Mesothelial cell of epicardium (in vitro differentiated cells): ENCODE data around the gene PNPLA7. TPM values are rescaled to one million over a fixed set of nuclear protein-coding genes. Genes with fewer than 3 reads are reported as not detected.
"Not testable (repeated sequence)": the region's sequence is repeated elsewhere in the genome, so short reads cannot be mapped to it uniquely, and the experiment has no call there.

Source experiments
- DNase-seq, 2 experiments: peaks; one replicate each; pipeline ENCODE4 v3.0.0; 2021; ENCODE audit warnings: low spot score in 2 of 2; ENCODE audit not compliant: unreplicated experiment in 2 of 2
- H3K27ac Mint-ChIP-seq: 2 replicates; pipeline ENCODE4 v1.8.0; 2021; ENCODE audit warnings: mixed read lengths
- H3K27me3 Mint-ChIP-seq: 2 replicates; pipeline ENCODE4 v1.8.0; 2021; ENCODE audit warnings: low read depth, mixed read lengths
- H3K36me3 Mint-ChIP-seq: 2 replicates; pipeline ENCODE4 v1.8.0; 2021; ENCODE audit warnings: mixed read lengths
- H3K4me1 Mint-ChIP-seq: 2 replicates; pipeline ENCODE4 v1.8.0; 2021; ENCODE audit warnings: mixed read lengths
- H3K4me3 Mint-ChIP-seq: 2 replicates; pipeline ENCODE4 v1.8.0; 2021; ENCODE audit warnings: mild to moderate bottlenecking, moderate library complexity, mixed read lengths
- H3K9me3 Mint-ChIP-seq: 2 replicates; pipeline ENCODE4 v1.8.0; 2021; ENCODE audit warnings: mixed read lengths
- CTCF ChIP-seq: fragments of 200-600 bp; sonication (generic); IDR thresholded peaks from one replicate; pipeline ENCODE4 v1.5.0; 2021; ENCODE audit warnings: antibody characterized with exemption; ENCODE audit not compliant: unreplicated experiment
- total RNA-seq: library from RNA; stranded (reverse); gene quantifications from 3 replicates; pipeline ENCODE4 v1.2.1, GENCODE V29; 2021

Gene PNPLA7
- total RNA-seq, 1 donor from 2014 or later = 5.7 TPM

- Mint-ChIP-seq H3K27ac (peak within 1 kb of the TSS; percentile 82), H3K4me1 (peaks cover 12% of the 10 kb centered on the region), H3K9me3 (no peaks in the 10 kb centered on the region), H3K36me3 (peaks cover 15% of the 10 kb centered on the region), H3K27me3 (no peaks in the 10 kb centered on the region), H3K4me3 (peak within 1 kb of the TSS; percentile 74)
- peak; percentile 89 to 91 for DNase-seq
- peak; percentile 73 for TF ChIP-seq CTCF
These were observed 1.2 kb upstream of the PNPLA7 start, which contains the start of gene MRPL41 for GRCh38 chr9:137551264-137552021. TSS of gene MRPL41 (plus strand) at chr9:137551879. CDS start at chr9:137552082, 203 bp downstream.

- H3K4me1 Mint-ChIP-seq = peaks cover 12% of the 10 kb centered on the region
- H3K4me3 Mint-ChIP-seq = peak overlapping the region; percentile 57
- H3K36me3 Mint-ChIP-seq = peaks cover 11% of the 10 kb centered on the region
- not testable (repeated sequence) for H3K27me3 Mint-ChIP-seq, H3K27ac Mint-ChIP-seq, DNase-seq, H3K9me3 Mint-ChIP-seq
These were observed 709 bp upstream of the PNPLA7 start for GRCh38 chr9:137550958-137551263.

- no peak overlapping the region for H3K4me3 Mint-ChIP-seq
- DNase-seq = no peak
- H3K27me3 Mint-ChIP-seq = no peaks in the 10 kb centered on the region
- peaks cover 4% of the 10 kb centered on the region for H3K9me3 Mint-ChIP-seq
- no peak for TF ChIP-seq CTCF
- H3K27ac Mint-ChIP-seq = no peak overlapping the region
- H3K4me1 Mint-ChIP-seq = peaks cover 12% of the 10 kb centered on the region
- H3K36me3 Mint-ChIP-seq = peaks cover 1% of the 10 kb centered on the region
These were observed 2.3 kb downstream of the PNPLA7 start for GRCh38 chr9:137547687-137548543.

GRCh38 chr9:137545123-137545522, 5.1 kb downstream of the PNPLA7 start:
- Mint-ChIP-seq H3K9me3 (peaks cover 4% of the 10 kb centered on the region), H3K36me3 (peaks cover 1% of the 10 kb centered on the region), H3K27ac (no peak overlapping the region), H3K4me3 (no peak overlapping the region), H3K4me1 (peaks cover 5% of the 10 kb centered on the region), H3K27me3 (no peaks in the 10 kb centered on the region)
- DNase-seq = no peak
- TF ChIP-seq CTCF = no peak

GRCh38 chr9:137544176-137544760, 5.9 kb downstream of the PNPLA7 start:
- H3K4me1 Mint-ChIP-seq = no peaks in the 10 kb centered on the region
- H3K27ac Mint-ChIP-seq = no peak overlapping the region

More at GRCh38 chr9:137544176-137544760, 5.9 kb downstream of the PNPLA7 start:
- H3K4me3 Mint-ChIP-seq = no peak overlapping the region
- no peak for TF ChIP-seq CTCF
- no peak for DNase-seq
- H3K9me3 Mint-ChIP-seq = peaks cover 4% of the 10 kb centered on the region
- peaks cover 1% of the 10 kb centered on the region for H3K36me3 Mint-ChIP-seq
- no peaks in the 10 kb centered on the region for H3K27me3 Mint-ChIP-seq
